LNCaP clone FGC (cell line): ENCODE results near the gene NAA40.

Experiments used
- DNase-seq: peaks from one replicate; pipeline ENCODE4 v3.0.0-alpha.2; 2011; ENCODE audit warnings: low read depth
- H3K4me3 ChIP-seq: 2 replicates; pipeline ENCODE4 v1.5.1; 2011; ENCODE audit warnings: mild to moderate bottlenecking, low read depth, low read length, control low read depth
- CTCF ChIP-seq: IDR thresholded peaks from 2 replicates; pipeline ENCODE4 v1.5.1; 2012; ENCODE audit warnings: mild to moderate bottlenecking; ENCODE audit not compliant: control insufficient read depth, insufficient read depth; ENCODE audit errors: extremely low read depth

Gene NAA40

GRCh38 chr11:63939397-63939891, 642 bp downstream of the NAA40 start:
- no peak for TF ChIP-seq CTCF
- peak overlapping the region; percentile 88 for H3K4me3 ChIP-seq
- DNase-seq: no peak

DNA sequence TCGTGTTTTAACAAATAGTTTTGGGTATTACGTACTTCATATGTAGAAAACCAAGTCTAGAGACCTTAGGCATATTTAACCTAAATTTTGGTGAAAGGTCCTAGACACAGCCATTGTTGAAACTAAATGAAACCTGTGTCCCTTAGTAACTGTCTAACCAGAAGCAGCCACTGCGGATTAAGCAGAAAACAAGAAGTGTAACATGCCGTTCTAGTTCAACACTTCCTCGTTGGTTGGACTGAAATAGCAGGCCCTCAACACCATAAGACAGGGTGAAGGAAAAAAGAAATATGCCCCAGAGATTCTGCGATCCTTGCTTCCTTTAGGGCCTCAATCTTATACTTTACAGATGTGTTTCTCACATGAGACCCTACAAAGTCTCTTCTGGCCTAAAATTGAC, 2.0 kb downstream of the NAA40 start:
- DNase-seq: no peak
- H3K4me3 ChIP-seq: no peak overlapping the region
- TF ChIP-seq CTCF: no peak

GRCh38 chr11:63941901-63942300, 3.1 kb downstream of the NAA40 start:
- no peak for DNase-seq
- H3K4me3 ChIP-seq: no peak overlapping the region
- TF ChIP-seq CTCF: no peak

- DNase-seq: no peak
- no peak overlapping the region for H3K4me3 ChIP-seq
- no peak for TF ChIP-seq CTCF
Measured at GRCh38 chr11:63942803-63943202, 4.0 kb downstream of the NAA40 start.

- peak; percentile 26 for DNase-seq
- no peak for TF ChIP-seq CTCF
- no peak overlapping the region for H3K4me3 ChIP-seq
Measured at GRCh38 chr11:63944987-63945386, 6.2 kb downstream of the NAA40 start.

DNA sequence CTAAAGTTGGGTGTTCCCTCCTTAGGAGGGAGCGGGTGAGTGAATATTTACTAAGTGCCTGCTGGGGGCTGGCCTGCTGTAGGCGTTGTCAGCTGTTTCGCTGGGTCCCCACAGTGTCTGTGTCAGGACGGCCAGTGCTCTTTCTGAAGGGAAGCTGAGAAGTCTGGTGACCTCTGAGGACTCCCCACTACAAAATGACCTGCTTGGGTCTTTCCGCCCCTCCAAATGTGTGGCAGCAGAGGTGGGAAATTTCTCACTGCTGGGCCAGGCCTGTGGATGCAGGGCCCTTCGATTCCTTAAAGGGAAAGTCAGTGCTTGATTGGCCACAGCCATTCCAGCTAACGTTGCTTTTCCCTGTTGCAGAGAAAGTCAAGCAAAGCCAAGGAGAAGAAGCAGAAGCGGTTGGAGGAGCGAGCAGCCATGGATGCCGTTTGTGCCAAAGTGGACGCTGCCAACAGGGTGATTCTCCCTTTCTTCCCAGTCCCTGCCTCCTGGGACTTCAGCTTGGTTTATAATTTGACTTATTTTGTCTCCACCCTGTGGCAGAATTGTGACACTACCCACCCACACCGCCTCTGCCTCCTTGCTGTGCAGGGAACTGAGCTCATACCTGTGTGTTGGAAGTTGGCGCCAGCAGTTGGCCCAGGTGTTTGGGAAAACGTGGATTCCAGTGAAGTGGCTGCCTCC, 6.8 kb downstream of the NAA40 start:
- peak; percentile 79 for DNase-seq
- no peak overlapping the region for H3K4me3 ChIP-seq
- TF ChIP-seq CTCF: peak; percentile 87

DNA sequence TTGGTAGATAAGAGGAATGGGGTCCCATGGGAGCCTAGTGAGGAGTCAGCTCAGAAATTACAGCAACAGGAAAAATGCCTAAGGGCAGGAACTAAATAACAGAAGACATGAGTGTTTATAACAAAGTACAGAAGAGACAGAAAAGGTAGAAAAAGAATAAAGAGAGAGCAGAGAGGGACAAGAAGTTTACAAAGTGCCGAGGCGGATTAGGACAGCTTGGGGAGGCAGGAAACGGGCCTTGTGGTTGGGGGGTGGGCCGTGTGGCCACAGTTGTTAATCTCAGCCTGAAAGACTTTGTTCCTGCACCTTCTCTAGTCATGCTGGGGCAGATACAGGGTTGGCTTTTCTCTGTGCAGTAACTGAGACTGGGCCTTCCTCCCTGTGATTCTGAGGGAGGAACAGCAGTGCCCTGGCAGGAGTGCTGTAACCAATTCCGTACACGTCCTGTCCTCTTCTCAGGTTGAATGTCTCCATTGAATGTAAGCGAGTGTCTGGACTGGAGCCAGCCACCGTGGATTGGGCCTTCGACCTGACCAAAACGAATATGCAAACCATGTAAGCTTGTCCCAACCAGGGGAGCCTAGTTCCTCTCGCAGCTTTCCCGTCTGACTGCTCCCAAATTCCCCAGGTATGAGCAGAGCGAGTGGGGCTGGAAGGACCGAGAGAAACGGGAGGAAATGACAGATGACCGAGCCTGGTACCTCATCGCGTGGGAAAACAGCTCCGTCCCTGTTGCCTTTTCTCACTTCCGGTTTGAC, 13.2 kb downstream of the NAA40 start:
- no peak for TF ChIP-seq CTCF
- DNase-seq: no peak
- no peak overlapping the region for H3K4me3 ChIP-seq
